ENCODE data around the gene STAC3.

STAC3 gene

DNA sequence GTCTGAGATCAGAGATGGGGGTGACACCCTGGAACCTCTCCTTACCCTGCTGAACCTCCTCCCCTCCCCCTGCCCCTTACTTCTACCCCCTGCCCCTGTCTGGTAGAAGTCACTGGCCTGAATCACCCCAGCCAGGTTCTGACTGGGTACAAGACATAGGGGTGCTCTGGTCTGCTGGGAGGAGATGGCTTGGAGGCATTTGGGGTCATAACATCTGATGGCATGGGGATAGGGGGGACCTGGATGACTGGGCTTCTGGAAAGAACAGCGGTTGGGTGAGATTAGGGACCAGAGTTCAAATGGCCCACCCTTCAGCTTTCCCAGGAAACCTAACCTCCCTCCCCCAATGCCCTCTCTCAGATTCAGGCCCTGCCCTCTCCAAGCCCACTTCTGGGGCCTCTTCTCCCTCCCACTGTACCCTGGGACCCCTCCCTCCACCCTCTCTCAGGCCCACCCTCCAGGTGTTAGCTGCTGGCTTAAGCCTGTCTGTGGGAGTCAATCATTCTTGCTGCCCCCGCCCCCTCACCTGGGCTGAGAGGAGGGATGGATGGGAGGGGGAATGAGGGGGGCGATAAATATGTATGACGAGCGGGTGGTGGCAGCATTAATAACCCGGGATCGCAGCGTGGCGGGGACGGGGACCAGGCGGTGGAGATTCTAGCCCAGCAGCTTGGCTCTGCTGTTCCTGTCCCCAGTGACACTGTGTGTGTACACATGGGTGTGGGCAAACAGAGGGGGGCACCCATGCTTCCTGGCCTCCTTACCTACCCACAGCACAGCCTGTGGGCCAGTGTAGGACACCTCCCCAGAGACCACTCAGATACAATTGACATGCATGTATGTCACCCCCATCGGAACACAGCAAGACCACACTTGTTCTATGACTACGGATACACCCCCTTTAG is 28.4 kb downstream of the STAC3 start:
- DNase-seq (ENCODE audit: low read depth): no peak

DNA sequence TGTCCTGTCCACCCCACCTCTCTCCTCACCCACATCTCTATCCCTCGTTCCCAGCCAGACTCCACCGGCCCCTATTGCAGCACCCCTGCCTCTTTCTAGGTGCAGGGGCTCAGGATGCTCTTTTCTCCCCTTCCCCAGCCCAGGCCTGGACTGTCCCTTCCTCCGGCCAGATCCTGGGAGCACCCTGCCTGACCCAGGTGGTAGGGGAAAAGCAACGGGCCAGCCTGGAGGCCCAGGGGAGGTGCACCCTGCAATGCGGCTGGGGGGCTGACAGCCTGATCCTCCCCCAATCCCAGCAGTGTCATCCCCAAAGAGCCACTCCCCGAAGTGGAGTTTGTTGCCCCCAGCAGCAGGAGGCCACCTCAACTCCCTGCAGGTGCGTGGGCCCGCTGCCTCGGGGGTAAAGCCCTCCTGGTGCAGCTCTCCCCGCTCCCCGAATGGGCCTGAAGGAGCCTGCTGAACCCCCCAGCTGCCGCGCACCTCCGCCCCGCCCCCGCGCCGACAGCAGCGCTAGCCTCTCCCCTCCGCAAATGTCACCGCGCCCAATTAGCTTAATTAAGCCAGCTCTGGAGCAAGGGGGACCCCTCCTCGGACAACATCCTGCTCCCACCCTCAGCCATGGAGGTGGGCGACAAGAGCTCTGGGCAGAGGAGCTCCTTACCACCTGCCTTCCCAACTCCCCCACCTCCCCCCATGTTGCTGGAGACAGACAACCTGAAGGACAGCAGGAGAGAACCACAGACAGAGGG is 29.6 kb downstream of the STAC3 start:
- DNase-seq (ENCODE audit: low read depth): no peak

DNA sequence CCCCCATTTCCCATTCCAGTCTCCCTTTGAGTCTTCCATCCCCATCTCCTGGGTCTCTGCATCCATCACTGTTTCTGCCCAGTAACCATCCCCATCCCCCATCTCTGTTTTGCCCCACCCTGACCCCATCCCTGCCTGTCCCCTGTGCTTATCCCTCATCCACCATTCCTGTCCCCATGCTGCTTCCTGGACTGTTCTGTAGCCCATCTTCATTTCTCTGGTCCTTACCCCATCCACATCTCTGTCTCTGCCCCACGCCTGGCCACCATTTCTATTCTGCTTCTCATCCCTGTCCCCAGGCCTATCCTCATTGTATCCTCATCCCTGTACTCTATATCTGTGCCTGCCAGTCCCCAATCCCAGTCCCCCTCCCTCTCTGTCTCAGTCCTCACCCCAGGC is 30.2 kb downstream of the STAC3 start:
- DNase-seq (ENCODE audit: low read depth): no peak

DNA sequence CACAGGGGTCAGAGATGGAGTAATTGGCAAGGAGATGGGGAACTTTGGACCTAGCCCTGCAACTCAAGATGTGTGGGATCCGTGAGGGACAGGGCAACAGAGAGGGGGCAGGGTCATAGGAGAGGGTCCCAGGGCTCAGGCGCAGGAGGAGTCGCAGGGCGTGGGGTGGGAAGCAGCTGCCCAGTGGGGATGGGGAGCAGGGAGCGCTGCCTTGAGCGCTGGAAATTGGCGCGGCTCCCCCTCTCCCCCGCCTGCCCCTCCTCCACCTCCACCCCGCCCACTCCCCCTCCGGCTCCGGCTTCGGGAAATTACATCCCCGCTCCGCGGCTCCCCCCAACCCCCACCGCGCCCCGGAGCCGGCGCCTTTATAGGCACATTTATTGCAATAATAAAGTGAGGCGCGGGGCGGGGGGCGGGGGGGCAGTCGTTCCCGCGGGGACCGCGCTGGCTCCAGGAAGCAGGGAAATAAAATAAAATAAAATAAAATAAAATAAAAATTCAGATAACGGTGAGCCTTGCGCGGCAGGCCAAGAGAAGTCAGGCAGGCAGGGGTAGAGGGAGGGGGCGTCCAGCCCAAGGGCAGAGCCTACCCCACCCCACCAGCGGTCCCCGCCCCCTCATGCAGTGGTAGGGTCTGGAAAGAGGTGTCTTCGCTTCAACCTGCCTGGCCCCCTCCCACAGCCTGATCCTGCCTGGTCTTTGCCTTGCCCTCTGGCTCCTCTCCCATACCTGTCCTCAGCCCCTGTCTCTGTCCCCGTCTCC is 30.8 kb downstream of the STAC3 start:
- no peak for DNase-seq (ENCODE audit: low read depth)

DNA sequence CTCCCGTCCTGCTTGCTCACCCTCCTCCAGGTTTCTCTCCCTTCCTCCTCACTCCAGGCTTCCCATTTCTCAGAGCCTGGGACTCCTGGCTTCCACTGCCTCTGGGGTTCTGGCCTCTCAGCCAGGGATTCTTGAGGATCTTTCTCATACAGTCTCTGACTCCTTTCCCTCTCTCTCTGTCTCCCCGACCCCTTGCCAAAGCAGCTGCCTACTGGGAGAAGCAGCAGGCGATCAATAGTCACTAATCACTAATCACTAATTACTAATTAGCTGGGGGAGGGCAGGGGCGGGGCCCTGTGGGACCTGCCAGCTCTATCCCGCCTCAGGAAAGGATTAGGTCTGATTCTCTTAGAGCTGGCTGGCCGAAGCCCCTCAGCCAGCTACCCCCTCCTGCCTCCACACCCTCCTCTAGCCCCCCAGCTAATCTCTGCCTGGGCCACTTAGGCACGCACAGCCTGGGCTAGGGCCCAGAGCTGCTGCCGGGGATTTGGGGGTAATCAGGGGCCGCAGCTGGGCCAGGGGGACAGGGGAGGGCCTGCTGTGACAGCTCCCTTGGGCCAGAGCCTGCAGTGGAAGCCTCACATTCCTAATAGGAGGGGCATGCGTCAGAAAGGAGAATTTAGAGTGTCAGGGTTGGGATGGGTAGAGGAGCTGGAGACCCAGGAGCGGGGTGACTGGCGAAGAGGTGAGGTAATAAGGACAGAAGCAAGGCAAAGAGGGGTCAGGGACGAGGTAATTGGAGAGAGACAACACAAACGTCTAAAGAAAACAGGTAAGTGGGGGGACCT is 31.6 kb downstream of the STAC3 start:
- no peak for DNase-seq (ENCODE audit: low read depth)

DNA sequence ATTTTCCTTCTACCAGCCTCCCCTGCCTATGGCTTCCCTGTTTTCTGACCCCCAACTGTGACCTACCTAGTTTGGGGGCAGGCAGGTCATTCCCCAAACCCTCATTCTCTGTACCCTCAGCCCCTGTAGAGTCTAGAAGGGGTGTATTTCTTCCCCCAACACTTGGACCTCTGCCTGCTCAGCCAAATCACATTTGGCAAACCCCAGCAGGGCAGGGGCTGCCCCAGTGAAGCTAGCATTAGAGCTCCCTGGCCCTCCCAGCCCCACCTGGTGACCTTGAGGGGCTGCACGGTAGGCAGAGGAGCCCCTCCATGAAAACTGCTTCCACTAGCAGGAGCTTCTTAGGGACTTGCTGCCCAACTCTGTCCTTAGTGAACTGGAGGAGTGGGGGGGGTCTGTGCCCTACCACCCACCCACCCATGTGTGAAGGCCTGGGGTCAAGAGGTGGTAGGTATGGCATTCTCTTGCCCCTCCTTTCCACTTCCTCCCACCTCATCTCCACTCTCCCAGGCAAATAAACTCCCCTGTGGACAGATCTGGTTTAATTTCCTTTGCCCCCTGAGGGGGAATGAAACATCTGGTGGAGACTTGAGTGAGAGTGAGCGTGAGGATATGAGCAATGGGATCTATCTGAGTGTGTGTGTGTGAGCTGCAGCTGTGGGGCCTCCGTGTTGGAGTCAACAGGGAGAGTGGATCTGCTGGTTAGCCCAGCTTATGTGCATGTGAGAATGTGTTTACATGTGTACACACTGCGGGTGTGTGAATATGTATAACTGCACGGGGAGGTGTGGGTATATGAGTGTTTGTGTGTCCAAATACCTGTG is 32.7 kb downstream of the STAC3 start:
- DNase-seq (ENCODE audit: low read depth): no peak

DNA sequence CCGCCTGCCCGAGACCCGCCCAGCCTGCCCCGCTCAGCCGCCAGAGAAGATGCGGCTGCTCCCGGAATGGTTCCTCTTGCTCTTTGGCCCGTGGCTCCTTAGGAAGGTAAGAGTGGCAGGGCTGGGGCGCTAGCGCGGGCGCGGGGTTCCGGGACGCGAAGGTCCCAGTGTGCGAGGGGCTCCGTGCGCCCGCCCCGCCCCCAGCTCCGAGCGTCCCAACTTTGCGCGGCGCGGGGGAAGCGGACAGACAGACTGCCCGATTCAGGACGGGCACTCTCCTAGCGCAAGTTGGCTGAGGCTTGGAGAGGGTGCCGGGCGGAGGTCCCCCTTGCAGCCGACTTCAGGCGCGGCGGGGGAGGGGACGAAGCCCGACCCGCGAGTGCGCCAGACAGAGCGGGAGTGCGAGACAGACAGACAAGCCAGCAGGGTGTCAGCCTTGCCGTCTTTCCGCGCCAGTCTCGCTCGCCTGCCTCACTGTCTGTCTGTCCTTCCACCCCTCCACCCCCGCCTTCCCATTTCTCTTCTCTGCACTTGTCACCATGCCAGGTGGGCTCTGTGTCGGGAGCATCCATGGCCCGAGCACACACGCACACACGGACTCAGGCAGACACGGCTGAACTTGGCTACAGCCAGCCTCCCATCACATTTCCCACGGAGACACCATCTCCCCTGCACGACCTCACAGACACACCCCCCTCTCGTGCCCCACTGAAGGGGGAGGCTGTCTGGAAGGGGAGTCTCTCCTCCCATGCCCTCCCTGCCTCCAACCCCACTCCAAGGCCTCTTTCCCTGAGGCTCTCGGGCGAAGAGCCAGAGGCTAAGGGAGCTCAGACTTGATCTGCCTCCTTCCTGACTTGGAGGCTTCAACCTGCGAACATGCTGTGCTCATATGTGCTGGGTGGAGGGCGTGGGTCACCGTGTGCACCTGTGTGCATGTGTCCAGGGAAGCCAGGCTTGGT is 33.8 kb downstream of the STAC3 start:
- DNase-seq (ENCODE audit: low read depth): no peak

DNA sequence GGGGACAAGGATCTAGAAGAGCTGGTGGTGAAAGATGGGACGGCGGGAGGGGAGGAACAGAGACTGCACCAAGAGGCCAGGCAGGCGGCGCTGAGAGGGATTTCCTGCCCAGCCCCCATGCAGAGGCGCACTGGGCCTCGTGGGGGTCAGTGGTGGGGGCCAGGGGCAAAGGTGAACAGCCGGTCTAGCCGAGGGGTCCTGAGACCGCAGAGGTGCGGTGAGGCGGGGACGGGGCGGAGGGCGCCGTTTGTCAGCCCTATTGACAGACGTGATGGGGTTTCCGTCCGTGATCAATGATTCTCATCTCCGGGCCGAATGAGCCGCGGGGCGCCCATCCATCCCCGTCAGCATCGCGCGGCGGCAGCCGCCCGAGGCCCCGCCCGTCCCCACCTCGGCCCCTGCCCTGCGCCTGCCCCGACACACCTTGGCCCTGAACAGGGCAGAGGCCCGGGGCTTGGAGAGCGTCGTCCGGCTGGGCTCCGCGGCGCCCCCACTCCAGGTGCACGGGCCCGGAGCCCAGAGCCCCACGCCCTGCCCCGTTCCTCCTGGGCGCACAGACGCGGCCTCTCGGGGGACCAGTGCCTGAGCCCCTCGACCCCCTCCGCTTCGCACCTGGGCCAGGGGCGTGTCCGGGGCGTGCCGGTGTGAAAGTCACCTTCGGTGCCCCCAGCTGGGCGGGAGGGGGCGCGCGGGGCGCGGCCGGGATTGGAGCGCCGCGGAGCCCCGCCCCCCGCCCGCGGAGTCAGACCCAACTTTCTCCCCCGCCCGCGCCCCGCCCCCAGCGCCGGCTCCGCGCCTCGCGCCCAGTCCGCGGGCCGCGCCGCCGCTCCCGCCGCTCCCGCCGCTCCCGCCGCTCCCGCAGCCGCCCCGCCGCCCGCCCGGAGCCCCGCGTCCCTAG is 34.7 kb downstream of the STAC3 start, which contains the start of gene NXPH4:
NXPH4 (plus strand) TSS at position 781 of the 898 bp plus-strand sequence. CDS start 176 bp downstream, outside the sequence.
- DNase-seq (ENCODE audit: low read depth): no peak

DNA sequence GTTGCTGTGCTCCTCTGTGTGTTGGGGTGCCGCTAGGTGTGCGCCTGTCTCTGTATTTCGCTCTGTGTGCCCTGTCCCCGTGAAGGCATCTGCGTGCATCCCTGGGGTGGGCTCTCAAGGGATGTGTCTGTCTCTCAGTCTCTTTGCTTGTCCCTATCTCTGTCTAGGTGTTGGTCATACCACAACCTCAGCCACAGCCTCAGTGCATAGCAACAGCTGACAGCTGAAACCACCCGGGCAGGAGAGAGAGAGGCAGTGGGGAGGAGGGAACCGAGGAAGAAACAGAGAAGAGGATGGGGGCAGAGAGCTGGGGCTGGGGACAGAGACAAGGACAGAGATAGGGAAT is 35.3 kb downstream of the STAC3 start:
- no peak for DNase-seq (ENCODE audit: low read depth)

DNA sequence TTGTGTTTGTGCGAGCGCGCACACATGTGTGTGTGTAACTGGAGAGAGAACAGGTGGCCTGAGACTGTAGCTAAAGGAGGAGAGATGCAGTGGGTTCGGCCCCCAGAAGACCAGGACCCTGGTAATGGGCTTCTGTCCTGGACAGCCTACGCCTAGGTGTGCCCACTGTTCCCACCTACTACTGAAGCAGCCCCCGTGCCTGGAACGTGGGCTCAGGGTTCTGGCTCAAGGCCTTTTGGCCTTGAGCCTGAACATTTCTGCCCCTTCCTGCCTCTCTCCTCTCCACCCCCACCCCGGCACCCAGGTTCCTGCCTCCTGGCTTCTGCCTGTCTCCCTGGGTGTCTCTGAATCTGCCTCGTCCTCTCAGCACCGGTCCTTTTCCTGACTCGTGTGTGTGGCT is 35.9 kb downstream of the STAC3 start:
- DNase-seq (ENCODE audit: low read depth): no peak

DNA sequence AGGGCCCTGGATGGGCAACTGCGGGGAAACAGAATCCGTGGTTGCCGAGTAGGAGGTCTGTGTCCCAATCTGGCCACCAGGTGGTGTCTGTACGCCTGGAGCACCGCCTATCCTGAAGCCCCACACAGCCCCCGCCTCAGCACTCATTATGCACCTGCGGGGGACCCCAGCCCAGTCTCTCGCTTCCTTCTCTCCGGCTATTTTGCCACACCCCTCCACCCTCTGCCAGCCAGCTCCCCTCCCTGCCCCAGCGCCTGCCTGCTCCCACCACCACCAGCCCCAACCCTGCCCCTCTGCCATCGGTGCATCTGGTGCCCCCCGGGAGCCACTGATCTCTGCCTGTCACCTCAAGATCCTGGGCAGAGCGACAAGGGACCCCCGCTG is 36.6 kb downstream of the STAC3 start:
- no peak for DNase-seq (ENCODE audit: low read depth)

DNA sequence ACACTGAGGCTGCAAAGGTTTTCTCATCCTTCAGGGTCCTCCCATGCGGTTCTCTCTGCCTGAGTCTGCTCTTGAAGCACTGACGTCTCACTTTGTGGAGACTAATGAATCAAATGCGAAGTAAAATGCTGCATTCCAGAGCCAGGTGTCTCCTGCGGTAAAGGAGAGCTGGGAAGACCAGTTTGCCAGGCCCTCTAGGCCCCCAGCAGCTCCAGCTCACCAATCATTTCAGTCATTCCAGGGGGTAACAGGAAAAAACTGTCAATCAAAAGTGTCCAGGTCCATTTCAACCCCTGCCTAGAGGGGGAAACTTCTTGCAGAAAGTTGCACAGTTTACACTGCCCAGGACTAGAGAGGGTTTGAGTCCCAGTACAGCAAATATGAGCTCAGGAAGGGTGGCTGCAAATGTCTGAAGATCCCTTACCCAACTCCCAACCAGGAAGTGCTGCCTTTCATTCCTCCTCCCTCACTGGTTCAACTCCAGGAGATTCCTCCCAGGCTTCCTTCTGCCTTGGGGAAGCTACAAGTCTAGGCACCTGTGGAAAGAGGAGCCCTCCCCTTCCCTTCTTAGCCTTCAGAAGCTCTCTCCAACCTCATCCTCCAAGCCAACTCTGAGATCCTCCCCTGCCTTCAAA is 37.1 kb downstream of the STAC3 start:
- no peak for DNase-seq (ENCODE audit: low read depth)

DNA sequence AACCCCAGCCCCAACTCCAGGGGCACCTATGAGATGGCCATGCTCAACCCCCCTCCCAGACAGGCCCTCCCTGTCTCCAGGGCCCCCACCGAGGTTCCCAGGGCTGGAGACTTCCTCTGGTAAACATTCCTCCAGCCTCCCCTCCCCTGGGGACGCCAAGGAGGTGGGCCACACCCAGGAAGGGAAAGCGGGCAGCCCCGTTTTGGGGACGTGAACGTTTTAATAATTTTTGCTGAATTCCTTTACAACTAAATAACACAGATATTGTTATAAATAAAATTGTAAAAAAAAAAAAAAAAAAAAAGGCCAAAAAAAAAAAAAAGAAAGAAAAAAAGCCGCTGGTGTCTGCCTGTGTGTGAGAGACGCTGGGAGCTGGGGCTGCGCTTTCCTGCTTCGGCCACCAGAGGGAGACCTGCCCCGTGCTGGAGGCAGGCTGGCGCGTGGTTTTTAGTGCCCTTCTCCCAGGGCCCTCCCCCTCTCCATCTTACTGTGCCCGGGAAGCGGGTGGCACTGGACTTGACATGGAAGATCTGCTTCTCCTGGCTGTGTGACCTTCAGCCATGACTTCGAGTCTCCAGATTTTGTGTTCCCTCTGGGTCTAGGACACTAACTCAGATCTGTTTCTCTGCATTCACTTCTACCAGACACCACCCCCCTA is 37.8 kb downstream of the STAC3 start:
- peak; percentile 35 for DNase-seq (ENCODE audit: low read depth)

DNA sequence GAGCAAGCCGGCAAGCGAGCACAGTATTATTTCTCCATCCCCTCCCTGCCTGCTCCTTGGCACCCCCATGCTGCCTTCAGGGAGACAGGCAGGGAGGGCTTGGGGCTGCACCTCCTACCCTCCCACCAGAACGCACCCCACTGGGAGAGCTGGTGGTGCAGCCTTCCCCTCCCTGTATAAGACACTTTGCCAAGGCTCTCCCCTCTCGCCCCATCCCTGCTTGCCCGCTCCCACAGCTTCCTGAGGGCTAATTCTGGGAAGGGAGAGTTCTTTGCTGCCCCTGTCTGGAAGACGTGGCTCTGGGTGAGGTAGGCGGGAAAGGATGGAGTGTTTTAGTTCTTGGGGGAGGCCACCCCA is 38.3 kb downstream of the STAC3 start:
- no peak for DNase-seq (ENCODE audit: low read depth)

DNA sequence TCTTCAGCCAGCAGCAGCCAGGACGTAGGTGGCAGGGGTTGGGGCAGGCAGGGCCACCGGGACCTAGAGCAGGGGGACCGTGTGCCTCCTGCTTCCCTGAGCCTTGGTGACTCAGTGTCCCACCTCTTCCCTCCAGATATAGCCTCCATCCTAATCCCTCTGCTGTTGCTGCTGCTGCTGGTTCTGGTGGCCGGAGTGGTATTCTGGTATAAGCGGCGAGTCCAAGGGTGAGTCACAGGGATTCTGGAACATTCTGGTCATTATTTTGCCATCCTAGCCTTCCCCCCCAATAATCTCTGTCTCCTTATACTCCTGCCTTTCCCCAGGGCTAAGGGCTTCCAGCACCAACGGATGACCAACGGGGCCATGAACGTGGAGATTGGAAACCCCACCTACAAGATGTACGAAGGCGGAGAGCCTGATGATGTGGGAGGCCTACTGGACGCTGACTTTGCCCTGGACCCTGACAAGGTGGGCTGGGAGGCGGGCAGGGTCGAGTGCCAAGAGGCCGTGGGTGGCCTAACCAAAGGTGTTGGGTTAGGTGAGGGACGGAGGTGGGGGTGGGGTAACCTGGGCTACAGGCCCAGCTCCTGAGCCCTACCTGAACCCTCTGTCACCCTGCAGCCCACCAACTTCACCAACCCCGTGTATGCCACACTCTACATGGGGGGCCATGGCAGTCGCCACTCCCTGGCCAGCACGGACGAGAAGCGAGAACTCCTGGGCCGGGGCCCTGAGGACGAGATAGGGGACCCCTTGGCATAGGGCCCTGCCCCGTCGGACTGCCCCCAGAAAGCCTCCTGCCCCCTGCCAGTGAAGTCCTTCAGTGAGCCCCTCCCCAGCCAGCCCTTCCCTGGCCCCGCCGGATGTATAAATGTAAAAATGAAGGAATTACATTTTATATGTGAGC is 38.9 kb downstream of the STAC3 start:
- no peak for DNase-seq (ENCODE audit: low read depth)

DNA sequence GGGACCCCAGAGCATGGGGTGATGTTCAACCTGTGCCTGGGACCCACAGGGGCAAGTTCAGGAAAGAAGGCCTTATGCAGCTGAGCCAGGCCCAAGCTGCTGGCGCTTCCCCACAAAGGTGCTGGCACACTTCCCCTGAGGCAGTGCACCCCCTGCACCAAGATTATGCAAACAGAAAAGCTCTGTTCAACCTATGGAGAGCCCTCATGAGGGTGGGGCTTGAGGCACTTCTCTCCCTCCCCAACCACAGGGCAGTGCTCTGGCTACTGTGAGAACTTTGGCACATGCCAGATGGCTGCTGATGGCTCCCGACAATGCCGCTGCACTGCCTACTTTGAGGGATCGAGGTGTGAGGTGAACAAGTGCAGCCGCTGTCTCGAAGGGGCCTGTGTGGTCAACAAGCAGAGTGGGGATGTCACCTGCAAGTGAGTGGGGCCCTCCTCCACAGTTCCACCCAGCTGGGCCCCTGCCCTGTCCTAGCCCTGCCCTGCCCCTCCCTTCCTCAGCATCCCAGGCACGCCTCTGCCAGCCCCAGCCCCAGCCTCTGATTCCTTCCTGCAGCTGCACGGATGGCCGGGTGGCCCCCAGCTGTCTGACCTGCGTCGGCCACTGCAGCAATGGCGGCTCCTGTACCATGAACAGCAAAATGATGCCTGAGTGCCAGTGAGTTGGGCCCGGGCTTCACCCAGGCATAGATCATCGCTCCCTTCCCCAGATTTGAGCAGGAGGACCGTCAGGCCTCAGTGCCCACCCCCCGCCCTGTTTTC is 39.9 kb downstream of the STAC3 start:
- no peak for DNase-seq (ENCODE audit: low read depth)
